ENCODE measurements around the gene TNRC6A. TPM values are rescaled to one million over a fixed set of nuclear protein-coding genes. Genes with fewer than 3 reads are reported as not detected.

The TNRC6A gene
- total and polyA plus RNA-seq, 10 of the 15 experiments (the other 5 are each of a cell fraction or from before 2014, with no cell fraction given): 4.6 to 41.3 (median 29.7) TPM

DNA sequence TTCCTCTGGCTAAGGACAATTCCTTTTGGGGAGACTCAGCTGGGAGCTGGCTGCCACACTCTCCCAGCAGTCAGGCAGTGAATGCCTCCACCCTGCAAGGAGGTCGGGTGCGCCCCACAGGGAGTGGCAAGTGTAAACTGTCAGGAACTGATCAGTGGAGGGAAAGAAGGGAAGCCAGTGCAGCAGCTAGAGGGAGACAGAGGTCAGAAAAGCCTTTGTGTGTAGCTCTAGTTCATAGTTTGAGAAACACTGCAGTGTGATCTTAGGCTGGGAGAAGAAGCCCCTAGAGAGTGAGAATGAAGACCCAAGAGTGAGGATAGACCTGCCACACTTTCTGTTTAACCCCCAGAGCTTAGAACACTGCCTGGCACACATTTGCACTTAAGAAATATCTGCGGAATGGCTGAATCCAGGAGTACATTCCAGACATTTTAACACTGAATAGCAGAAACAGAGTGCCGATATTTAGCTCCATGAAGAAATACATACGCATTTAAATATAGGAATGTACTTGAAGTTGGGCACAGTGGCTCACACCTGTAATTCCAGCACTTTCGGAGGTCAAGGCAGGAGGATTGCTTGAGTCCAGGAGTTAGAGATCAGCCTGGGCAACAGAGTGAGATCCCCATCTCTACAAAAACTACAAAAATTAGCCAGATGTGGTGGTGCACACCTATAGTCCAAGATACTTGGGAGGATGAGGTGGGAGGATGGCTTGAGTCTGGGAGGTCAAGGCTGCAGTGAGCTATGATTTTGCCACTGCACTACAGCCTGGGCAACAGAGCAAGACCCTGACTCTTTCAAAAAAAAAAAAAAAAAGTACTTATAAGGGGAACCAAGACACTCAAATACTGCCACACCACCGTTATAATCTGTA is 105.2 kb downstream of the TNRC6A start:
- H2AFZ ChIP-seq (ENCODE audit: control insufficient read depth, low read depth, low read length): no peak overlapping the region
- no peaks in the 10 kb centered on the region for H3K79me2 ChIP-seq (ENCODE audit: control insufficient read depth, insufficient read depth, low read length)
- ChIA-PET RAD21 (ENCODE audit: unreplicated experiment) (interaction anchor here (0.6 to 1.4 kb wide), 6 partner anchors 74 to 390 kb away, joined by 3 to 16 read pairs (median 4); no protein-coding TSS in a partner anchor), CTCF (interaction anchor here (0.6 to 1.6 kb wide), 5 partner anchors 64 to 390 kb away, joined by 3 to 16 read pairs (median 4); no protein-coding TSS in a partner anchor), SMC1A (ENCODE audit: uncharacterized antibody, unreplicated experiment) (interaction anchor here (0.6 to 1.3 kb wide), 3 partner anchors 273 to 391 kb away, joined by 4 to 6 read pairs (median 4); no protein-coding TSS in a partner anchor), POLR2A (no interaction called here)
- no peaks in the 10 kb centered on the region for H3K4me1 ChIP-seq (ENCODE audit: control insufficient read depth, insufficient read depth, low read length)
- in situ Hi-C loops (cut with MboI) (no loop called here), intact Hi-C loops (cut with micrococcal nuclease; ENCODE audit: unreplicated experiment) (loop anchor here (10.0 kb wide), 2 partner anchors 280 to 390 kb away; partner anchors contain the start of gene LCMT1)
- ATAC-seq: peak; percentile 85
- no peak for DNase-seq (ENCODE audit: low read depth, low spot score)
- no peaks in the 10 kb centered on the region; a peak in 1 of 4 replicates for H3K36me3 ChIP-seq (ENCODE audit: control insufficient read depth in 2 of 2, insufficient read depth in 2 of 2, low read length in 1 of 2)
- H3K9ac ChIP-seq (ENCODE audit: control insufficient read depth, insufficient read depth, low read length): no peak overlapping the region
- H3K27me3 ChIP-seq (replicated peaks in 1 of 2; ENCODE audit: control insufficient read depth in 2 of 2, insufficient read depth in 2 of 2, low read length in 1 of 2): no peaks in the 10 kb centered on the region
- H3K27ac ChIP-seq (ENCODE audit: control insufficient read depth, insufficient read depth): no peak overlapping the region
- no peaks in the 10 kb centered on the region for H4K20me1 ChIP-seq (ENCODE audit: control insufficient read depth, insufficient read depth)
- no peak overlapping the region for H3K4me3 ChIP-seq
- H3K9me3 ChIP-seq (replicated peaks; ENCODE audit: control insufficient read depth, insufficient read depth, low read length): no peaks in the 10 kb centered on the region
- TF ChIP-seq, protein P1, sequence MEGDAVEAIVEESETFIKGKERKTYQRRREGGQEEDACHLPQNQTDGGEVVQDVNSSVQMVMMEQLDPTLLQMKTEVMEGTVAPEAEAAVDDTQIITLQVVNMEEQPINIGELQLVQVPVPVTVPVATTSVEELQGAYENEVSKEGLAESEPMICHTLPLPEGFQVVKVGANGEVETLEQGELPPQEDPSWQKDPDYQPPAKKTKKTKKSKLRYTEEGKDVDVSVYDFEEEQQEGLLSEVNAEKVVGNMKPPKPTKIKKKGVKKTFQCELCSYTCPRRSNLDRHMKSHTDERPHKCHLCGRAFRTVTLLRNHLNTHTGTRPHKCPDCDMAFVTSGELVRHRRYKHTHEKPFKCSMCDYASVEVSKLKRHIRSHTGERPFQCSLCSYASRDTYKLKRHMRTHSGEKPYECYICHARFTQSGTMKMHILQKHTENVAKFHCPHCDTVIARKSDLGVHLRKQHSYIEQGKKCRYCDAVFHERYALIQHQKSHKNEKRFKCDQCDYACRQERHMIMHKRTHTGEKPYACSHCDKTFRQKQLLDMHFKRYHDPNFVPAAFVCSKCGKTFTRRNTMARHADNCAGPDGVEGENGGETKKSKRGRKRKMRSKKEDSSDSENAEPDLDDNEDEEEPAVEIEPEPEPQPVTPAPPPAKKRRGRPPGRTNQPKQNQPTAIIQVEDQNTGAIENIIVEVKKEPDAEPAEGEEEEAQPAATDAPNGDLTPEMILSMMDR (IDR thresholded peaks at IDR 0.05 in 2 of 3, conservative IDR thresholded peaks at IDR 0.05 in 1 of 3; ENCODE audit: control insufficient read depth in 2 of 3, extremely low read depth in 1 of 3, insufficient read depth in 1 of 3, low read depth in 3 of 3, low read length in 3 of 3): peak; percentile 56 to 69 (median 62); a peak in 5 of 6 replicates
- TF ChIP-seq RAD21 (IDR thresholded peaks at IDR 0.05; ENCODE audit: insufficient read depth, low read depth, low read length) (peak; percentile 57), BHLHE40 (IDR thresholded peaks at IDR 0.05; ENCODE audit: borderline replicate concordance in 1 of 2, low read depth in 2 of 2, low read length in 1 of 2) (no peak), SMARCA5 (IDR thresholded peaks at IDR 0.05) (no peak), SREBF1 (IDR thresholded peaks at IDR 0.05; ENCODE audit: low read length) (no peak), ATF7 (IDR thresholded peaks at IDR 0.05; ENCODE audit: low read depth) (no peak), SMC3 (IDR thresholded peaks at IDR 0.05; ENCODE audit: borderline replicate concordance, low read length) (peak; percentile 34; the same call in 1 of the 2 replicates)
- TF ChIP-seq, protein P2, sequence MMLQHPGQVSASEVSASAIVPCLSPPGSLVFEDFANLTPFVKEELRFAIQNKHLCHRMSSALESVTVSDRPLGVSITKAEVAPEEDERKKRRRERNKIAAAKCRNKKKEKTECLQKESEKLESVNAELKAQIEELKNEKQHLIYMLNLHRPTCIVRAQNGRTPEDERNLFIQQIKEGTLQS (IDR thresholded peaks at IDR 0.05; ENCODE audit: borderline replicate concordance, extremely low read depth, low read depth, low read length): no peak
- no peak for FAIRE-seq
- no peak overlapping the region for H3K4me2 ChIP-seq (ENCODE audit: control insufficient read depth, insufficient read depth)
- BruUV-seq (replicated peaks): no TSS peak
- 81% methylated on average over 7 of the region's 7 CpGs for WGBS (ENCODE audit: insufficient coverage, insufficient replicate concordance, low lambda C conversion rate, missing lambda C conversion rate)
